CD14-positive monocyte (primary cell): ENCODE measurements around the gene SPATA19. TPM values are rescaled to one million over a fixed set of nuclear protein-coding genes. Genes with fewer than 3 reads are reported as not detected.

ENCODE experiments used
- DNase-seq, 3 donors: peaks; one replicate each; pipeline ENCODE4 v3.0.0-alpha.2; 2011 to 2022
- H2AFZ ChIP-seq: 2 replicates; pipeline ENCODE4 v1.6.0; 2012; ENCODE audit warnings: mild to moderate bottlenecking, low read depth, low read length, inconsistent platforms; ENCODE audit not compliant: insufficient read depth, poor library complexity, severe bottlenecking
- H3K27ac ChIP-seq, 2 donors: 1 replicate in 1 of 2; 2 replicates in 1 of 2; pipeline ENCODE4 v1.5.1; 2012 to 2013; ENCODE audit warnings: low read length in 2 of 2, control low read depth in 1 of 2, inconsistent platforms in 1 of 2, low read depth in 1 of 2, mild to moderate bottlenecking in 1 of 2
- H3K27me3 ChIP-seq, 2 donors: one replicate each; pipeline versions ENCODE4 v1.6.0 to v1.6.1; 2011 to 2013; ENCODE audit warnings: low read length in 2 of 2; ENCODE audit not compliant: control insufficient read depth in 2 of 2, insufficient read depth in 2 of 2
- H3K36me3 ChIP-seq, 2 donors: replicated peaks in 1 of 2; 1 replicate in 1 of 2; 2 replicates in 1 of 2; pipeline versions ENCODE4 v1.5.1 to v1.6.1; 2012 to 2013; ENCODE audit warnings: low read length in 2 of 2, control low read depth in 1 of 2, inconsistent platforms in 1 of 2, mild to moderate bottlenecking in 1 of 2; ENCODE audit not compliant: insufficient read depth in 2 of 2, control insufficient read depth in 1 of 2
- H3K4me1 ChIP-seq, 2 donors: 1 replicate in 1 of 2; 2 replicates in 1 of 2; pipeline versions ENCODE4 v1.5.1 to v1.6.1; 2012 to 2013; ENCODE audit warnings: low read length in 2 of 2, control low read depth in 1 of 2, inconsistent platforms in 1 of 2, mild to moderate bottlenecking in 1 of 2, moderate library complexity in 1 of 2; ENCODE audit not compliant: insufficient read depth in 2 of 2, control insufficient read depth in 1 of 2
- H3K4me2 ChIP-seq: replicated peaks from 2 replicates; pipeline ENCODE3; 2012; ENCODE audit warnings: low read length, moderate library complexity, mild to moderate bottlenecking; ENCODE audit not compliant: poor library complexity, severe bottlenecking; ENCODE audit errors: extremely low read depth
- H3K4me3 ChIP-seq, 3 experiments: fragments of 200-600 bp in 1 of 3; sonication (generic) in 1 of 3; replicated peaks in 1 of 3; 1 replicate in 2 of 3; 2 replicates in 1 of 3; pipeline ENCODE4 v1.5.1; 2011 to 2013; ENCODE audit warnings: low read length in 3 of 3, mild to moderate bottlenecking in 3 of 3, control low read depth in 2 of 3, low read depth in 2 of 3, inconsistent platforms in 1 of 3, moderate library complexity in 1 of 3
- H3K79me2 ChIP-seq: 2 replicates; pipeline ENCODE4 v1.6.0; 2012; ENCODE audit warnings: mild to moderate bottlenecking, control low read depth, inconsistent platforms, low read length, moderate library complexity; ENCODE audit not compliant: insufficient read depth
- H3K9ac ChIP-seq: 2 replicates; pipeline ENCODE4 v1.6.0; 2017; ENCODE audit warnings: low read length, mild to moderate bottlenecking; ENCODE audit not compliant: insufficient read depth, poor library complexity, severe bottlenecking
- H3K9me3 ChIP-seq, 2 donors: replicated peaks in 1 of 2; 1 replicate in 1 of 2; 2 replicates in 1 of 2; pipeline versions ENCODE4 v1.5.1 to v1.6.1; 2012 to 2013; ENCODE audit warnings: low read length in 2 of 2, control low read depth in 1 of 2; ENCODE audit not compliant: control insufficient read depth in 1 of 2, insufficient read depth in 1 of 2
- H4K20me1 ChIP-seq: 2 replicates; pipeline ENCODE4 v1.6.0; 2012; ENCODE audit warnings: mild to moderate bottlenecking, low read length, control low read depth, moderate library complexity; ENCODE audit not compliant: insufficient read depth
- H3K27ac Mint-ChIP-seq, 7 donors: one replicate each; pipeline ENCODE4 v1.8.0; 2020; ENCODE audit warnings: mild to moderate bottlenecking in 7 of 7, mixed read lengths in 7 of 7, moderate library complexity in 6 of 7, inconsistent platforms in 2 of 7
- H3K27me3 Mint-ChIP-seq, 3 donors: one replicate each; pipeline ENCODE4 v1.8.0; 2021 to 2022; ENCODE audit warnings: low read depth in 3 of 3, mild to moderate bottlenecking in 3 of 3, mixed read lengths in 3 of 3, moderate library complexity in 3 of 3, inconsistent platforms in 1 of 3
- H3K36me3 Mint-ChIP-seq, 2 donors: one replicate each; pipeline ENCODE4 v1.8.0; 2020; ENCODE audit warnings: mixed read lengths in 2 of 2, inconsistent platforms in 1 of 2, mild to moderate bottlenecking in 1 of 2
- H3K4me1 Mint-ChIP-seq: one replicate; pipeline ENCODE4 v1.8.0; 2020; ENCODE audit warnings: mild to moderate bottlenecking, mixed read lengths
- H3K4me3 Mint-ChIP-seq, 2 donors: one replicate each; pipeline ENCODE4 v1.8.0; 2020; ENCODE audit warnings: mild to moderate bottlenecking in 2 of 2, mixed read lengths in 2 of 2, moderate library complexity in 1 of 2
- H3K9me3 Mint-ChIP-seq, 7 donors: one replicate each; pipeline ENCODE4 v1.8.0; 2020 to 2022; ENCODE audit warnings: mixed read lengths in 7 of 7, mild to moderate bottlenecking in 6 of 7, moderate library complexity in 6 of 7, inconsistent platforms in 2 of 7
- WGBS: methylation state at CpG from one replicate; pipeline ENCODE4 v1.1.5; 2013; ENCODE audit warnings: missing lambda C conversion rate; ENCODE audit not compliant: insufficient coverage; 5-methylcytosine and 5-hydroxymethylcytosine counted together
- intact Hi-C, 2 donors: fragments of 100-400 bp; cut with micrococcal nuclease; formaldehyde crosslinking; loops; one replicate each; pipeline versions ENCODE4 v1.15.0 to v1.15.1; 2023
- polyA plus RNA-seq, 3 donors: library from polyadenylated mRNA; depleted of rRNA in 1 of 3; unstranded in 2 of 3; stranded (reverse) in 1 of 3; fragments of 300-500 nt in 2 of 3; fragments of >200 nt in 1 of 3; fragmentation: Illumina TruSeq in 2 of 3; gene quantifications; 1 replicate in 2 of 3; 2 replicates in 1 of 3; pipeline ENCODE4 v1.2.3, GENCODE V29; 2012 to 2021
- TF ChIP-seq, protein P1 (sequence below): fragments of 200-600 bp; IDR thresholded peaks from one replicate; pipeline ENCODE4 v1.8.0; 2022; ENCODE audit warnings: antibody characterized with exemption, mild to moderate bottlenecking

The SPATA19 gene
- polyA plus RNA-seq, 3 donors = not detected

DNA sequence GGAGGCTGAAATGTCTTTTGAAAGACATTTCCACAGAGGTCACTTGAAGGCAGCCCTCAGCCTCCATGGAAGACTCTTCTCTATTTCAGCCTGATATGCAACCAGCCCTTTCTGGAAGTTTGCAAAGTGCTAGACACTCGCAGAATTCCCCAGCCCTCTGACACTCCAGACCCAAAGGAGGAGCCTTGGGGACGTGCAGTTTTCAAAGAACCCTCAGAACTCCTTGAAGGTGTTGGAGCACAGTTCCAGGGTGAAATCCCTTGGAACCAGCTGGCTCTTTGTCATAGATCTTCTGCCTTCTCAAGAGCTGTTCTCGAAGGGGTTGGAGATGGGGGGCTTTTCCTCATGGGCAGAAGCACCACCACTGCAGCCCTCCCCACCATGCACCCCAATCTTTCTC, 19.6 kb downstream of the SPATA19 start:
- H3K27ac ChIP-seq = no peak overlapping the region
- H3K27me3 ChIP-seq = no peaks in the 10 kb centered on the region
- H3K9me3 ChIP-seq = no peaks in the 10 kb centered on the region
- Mint-ChIP-seq H3K4me1 (no peaks in the 10 kb centered on the region), H3K36me3 (no peaks in the 10 kb centered on the region), H3K27me3 (peaks cover 0 to 4% (median 2%) of the 10 kb centered on the region in 3 donors), H3K9me3 (no peaks in the 10 kb centered on the region), H3K4me3 (no peak overlapping the region), H3K27ac (no peak overlapping the region)
- 48% methylated on average over 2 of the region's 3 CpGs for WGBS
- no peaks in the 10 kb centered on the region for H3K79me2 ChIP-seq
- intact Hi-C loops = no loop called here
- no peaks in the 10 kb centered on the region for H4K20me1 ChIP-seq
- no peaks in the 10 kb centered on the region for H3K36me3 ChIP-seq
- H3K4me2 ChIP-seq = no peak overlapping the region
- H2AFZ ChIP-seq = no peak overlapping the region
- H3K9ac ChIP-seq = no peak overlapping the region
- H3K4me1 ChIP-seq = no peaks in the 10 kb centered on the region
- H3K4me3 ChIP-seq = no peak overlapping the region
- DNase-seq = no peak
- TF ChIP-seq, protein P1, sequence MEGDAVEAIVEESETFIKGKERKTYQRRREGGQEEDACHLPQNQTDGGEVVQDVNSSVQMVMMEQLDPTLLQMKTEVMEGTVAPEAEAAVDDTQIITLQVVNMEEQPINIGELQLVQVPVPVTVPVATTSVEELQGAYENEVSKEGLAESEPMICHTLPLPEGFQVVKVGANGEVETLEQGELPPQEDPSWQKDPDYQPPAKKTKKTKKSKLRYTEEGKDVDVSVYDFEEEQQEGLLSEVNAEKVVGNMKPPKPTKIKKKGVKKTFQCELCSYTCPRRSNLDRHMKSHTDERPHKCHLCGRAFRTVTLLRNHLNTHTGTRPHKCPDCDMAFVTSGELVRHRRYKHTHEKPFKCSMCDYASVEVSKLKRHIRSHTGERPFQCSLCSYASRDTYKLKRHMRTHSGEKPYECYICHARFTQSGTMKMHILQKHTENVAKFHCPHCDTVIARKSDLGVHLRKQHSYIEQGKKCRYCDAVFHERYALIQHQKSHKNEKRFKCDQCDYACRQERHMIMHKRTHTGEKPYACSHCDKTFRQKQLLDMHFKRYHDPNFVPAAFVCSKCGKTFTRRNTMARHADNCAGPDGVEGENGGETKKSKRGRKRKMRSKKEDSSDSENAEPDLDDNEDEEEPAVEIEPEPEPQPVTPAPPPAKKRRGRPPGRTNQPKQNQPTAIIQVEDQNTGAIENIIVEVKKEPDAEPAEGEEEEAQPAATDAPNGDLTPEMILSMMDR = no peak

DNA sequence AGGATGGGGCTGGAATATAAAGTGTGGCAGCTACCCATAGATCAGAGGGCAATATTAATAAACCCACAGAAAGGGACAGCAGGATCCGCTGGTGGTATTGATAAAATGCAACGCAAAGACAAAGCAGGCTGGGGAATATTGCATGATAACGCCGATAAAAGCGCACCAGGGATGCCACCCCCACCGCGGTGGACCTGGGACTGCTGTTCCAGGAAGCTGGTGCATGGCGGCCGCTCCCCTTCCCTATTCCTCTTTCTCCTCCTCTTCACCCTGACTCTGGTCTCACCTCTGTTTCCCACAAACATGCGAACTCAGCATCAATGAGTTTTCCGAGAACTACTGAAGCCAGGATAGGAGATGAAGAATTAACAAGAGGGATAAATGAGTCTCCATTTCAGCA, 20.2 kb downstream of the SPATA19 start:
- no peak overlapping the region for H3K4me3 Mint-ChIP-seq
- no peaks in the 10 kb centered on the region for H3K4me1 Mint-ChIP-seq
- no peak overlapping the region for H3K27ac ChIP-seq
- H3K9ac ChIP-seq = no peak overlapping the region
- H3K9me3 Mint-ChIP-seq = no peaks in the 10 kb centered on the region
- no peak overlapping the region for H3K27ac Mint-ChIP-seq
- no peaks in the 10 kb centered on the region for H3K36me3 Mint-ChIP-seq
- no peak overlapping the region for H2AFZ ChIP-seq
- no peaks in the 10 kb centered on the region for H3K27me3 ChIP-seq
- WGBS = 88% methylated on average over 9 of the region's 11 CpGs
- peaks cover 0 to 3% (median 2%) of the 10 kb centered on the region in 3 donors for H3K27me3 Mint-ChIP-seq
- no peak for DNase-seq
- no peak overlapping the region for H3K4me2 ChIP-seq
- intact Hi-C loops = no loop called here
- no peaks in the 10 kb centered on the region for H3K79me2 ChIP-seq
- H4K20me1 ChIP-seq = no peaks in the 10 kb centered on the region
- no peaks in the 10 kb centered on the region for H3K36me3 ChIP-seq
- no peaks in the 10 kb centered on the region for H3K4me1 ChIP-seq
- H3K4me3 ChIP-seq = no peak overlapping the region
- TF ChIP-seq, protein P1 = no peak
- no peaks in the 10 kb centered on the region for H3K9me3 ChIP-seq
